ENCODE data around the gene IFNL1. TPM values are rescaled to one million over a fixed set of nuclear protein-coding genes. Genes with fewer than 3 reads are reported as not detected.
A peak's percentile ranks its signal among the peaks of the same experiment; 100 is the strongest.
"Not testable (repeated sequence)": the region's sequence is repeated elsewhere in the genome, so short reads cannot be mapped to it uniquely, and the experiment has no call there.

IFNL1 gene
- total RNA-seq, 2 donors from 2014 or later = not detected

- ATAC-seq = no peak
These were observed 8.7 kb downstream of the IFNL1 start for GRCh38 chr19:39304701-39305571.

DNA sequence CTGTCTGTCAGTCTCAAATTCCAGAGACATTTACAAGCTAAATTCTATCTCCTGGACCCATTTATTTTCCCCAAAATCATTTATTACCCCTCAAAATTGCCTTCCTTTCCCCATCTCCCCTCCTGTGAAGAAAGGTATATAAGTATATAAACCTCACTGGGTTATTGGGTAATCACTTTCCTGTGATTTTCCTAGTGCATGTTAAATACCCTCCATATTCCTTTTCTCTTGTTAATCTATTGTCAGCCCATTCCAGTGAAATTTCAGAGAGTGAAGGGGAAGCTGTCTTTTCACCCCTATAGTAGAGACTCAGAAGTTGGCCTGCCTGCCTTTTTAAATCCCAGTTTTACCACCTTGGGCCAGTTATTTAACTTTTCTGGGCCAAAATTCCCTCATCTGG, 9.9 kb downstream of the IFNL1 start:
- no peak for DNase-seq
- ATAC-seq = no peak
- intact Hi-C loops (cut with DNase I) = no loop called here

More at GRCh38 chr19:39304701-39305571, 8.7 kb downstream of the IFNL1 start:
- no peak for DNase-seq
- intact Hi-C loops (cut with DNase I) = no loop called here

GRCh38 chr19:39307046-39307821, 11.0 kb downstream of the IFNL1 start:
- ATAC-seq (peak; percentile 41 to 86), DNase-seq (peak; percentile 47)
- intact Hi-C loops (cut with DNase I) = no loop called here

DNA sequence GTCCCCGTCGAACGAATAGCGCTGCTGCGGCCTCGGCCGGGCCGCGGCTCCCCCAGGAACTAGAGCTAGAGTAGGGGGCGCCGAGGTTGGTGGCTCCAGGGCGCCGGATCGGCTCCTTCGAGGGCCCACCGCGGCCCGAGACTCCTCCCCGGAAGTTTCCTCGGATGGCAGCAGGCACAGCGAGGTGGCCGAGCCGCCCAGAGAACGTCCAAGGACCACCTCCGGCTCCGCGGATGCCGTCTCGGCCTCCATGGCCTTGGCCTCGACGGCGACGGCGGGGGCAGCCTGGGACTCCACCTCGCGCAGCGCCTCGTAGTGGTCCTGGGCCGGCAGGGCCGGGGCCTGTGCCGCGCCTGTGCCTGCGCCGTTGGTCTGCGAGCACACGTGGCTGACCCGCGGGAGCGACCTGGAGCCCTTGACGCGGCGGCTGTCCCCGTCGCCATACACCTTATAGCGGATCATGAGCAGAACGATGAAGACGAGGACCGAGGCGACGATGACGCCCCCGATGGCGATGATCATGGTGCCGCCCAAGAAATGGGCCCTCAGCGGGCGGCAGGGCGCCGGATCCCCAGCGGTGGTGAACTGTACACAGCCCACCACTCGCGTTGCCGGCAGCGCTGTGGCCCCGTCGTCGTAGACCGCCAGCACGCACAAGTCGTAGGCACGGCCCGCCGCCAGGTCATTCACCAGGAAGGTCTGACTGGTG, 11.8 kb downstream of the IFNL1 start:
- intact Hi-C loops (cut with DNase I) = no loop called here
- no peak for DNase-seq
- ATAC-seq = peak in 1 of 2 donors; percentile 16

DNA sequence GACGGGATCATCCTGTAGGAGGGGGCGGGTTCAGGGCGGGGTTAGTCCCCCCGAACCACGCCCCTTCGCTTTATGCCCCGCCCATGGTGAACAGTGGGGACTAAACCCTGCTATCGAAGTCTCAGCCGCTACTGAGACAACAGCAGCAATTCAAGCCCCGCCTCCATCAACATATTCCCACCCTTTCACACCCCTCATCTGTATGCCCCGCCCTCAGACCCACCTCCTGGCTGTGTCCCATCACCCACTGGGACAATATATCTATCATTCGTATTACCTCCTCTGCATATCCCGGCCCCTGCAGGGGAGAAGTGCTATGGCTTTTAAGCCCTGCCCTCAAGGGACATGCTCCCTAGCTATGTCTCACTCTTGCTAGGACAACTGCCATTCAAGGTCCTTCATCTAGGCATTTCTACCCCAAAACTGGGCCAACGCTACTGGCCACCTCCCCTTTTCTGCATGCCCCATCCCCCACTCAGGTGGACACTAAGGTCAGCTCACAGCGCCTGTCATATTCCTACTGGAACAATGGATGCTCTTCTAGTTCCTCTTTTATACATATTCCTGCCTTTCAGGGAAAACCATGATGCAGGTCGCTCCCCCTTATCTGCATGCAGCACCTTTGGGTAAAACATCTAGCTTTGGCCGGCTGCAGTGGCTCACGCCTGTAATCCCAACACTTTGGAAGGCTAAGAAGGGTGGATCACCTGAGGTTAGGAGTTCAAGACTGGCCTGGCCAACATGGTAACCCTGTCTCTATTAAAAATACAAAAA, 12.5 kb downstream of the IFNL1 start:
- DNase-seq (no peak), ATAC-seq (peak in 1 of 2 donors; percentile 12)
- intact Hi-C loops (cut with DNase I) = no loop called here

DNA sequence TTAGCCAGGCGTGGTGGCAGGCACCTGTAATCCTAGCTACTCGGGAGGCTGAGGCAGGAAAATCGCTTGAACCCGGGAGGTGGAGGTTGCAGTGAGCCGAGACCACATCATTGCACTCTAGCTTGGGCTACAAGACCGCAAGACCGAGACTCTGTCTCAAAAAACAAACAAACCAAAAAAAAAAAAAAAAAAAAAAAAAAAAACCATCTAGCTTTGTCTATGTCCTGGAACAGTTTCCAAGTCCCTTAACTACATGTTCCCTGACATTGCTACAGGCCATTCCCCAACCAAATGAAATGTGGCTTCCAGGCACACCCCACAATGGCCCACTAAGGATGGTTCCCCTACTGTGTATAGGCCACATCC, 13.1 kb downstream of the IFNL1 start:
- intact Hi-C loops (cut with DNase I); DNase-seq; ATAC-seq: not testable (repeated sequence)

GRCh38 chr19:39310558-39311311, 14.5 kb downstream of the IFNL1 start:
- ATAC-seq (no peak), DNase-seq (no peak)
- intact Hi-C loops (cut with DNase I) = no loop called here

DNA sequence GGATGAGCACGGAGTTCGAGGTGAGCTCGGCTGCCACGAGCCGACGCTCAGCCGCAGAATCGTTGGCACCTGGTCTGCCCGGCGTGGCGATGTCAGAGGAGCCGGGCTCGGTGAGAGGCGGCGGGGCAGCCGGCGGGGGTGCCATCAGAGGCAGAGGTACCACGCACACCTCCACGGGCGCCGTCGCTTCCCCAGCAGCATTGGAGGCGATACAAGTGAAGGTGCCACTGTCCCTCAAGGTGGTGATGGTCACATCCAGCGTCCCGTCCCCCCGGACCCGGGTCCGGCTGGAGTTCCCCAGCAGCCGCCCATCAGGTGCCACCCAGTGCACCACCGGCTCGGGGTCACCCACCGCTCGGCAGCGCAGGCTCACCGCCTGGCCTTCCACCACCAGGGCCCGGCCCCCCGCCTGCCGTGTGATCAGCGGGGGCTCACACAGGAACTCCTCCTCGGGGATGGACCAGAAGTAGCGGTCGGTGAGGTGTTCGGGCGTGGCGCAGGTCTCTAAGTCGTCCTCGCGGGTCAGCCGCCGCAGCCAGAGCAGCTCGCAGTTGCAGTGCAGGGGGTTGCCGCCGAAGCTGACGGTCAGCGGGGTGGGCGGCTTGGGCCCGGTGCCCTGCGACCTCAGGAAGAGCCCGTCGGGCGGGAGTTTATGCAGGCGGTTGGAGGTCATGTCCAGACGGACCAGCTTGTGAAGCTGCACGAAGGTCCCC, 18.0 kb downstream of the IFNL1 start:
- intact Hi-C loops (cut with DNase I) = no loop called here
- no peak for DNase-seq

GRCh38 chr19:39315933-39316332, 19.7 kb downstream of the IFNL1 start:
- ATAC-seq (no peak), DNase-seq (no peak)
- intact Hi-C loops (cut with DNase I) = no loop called here

More for the DNA sequence above, 18.0 kb downstream of the IFNL1 start:
- no peak for ATAC-seq

DNA sequence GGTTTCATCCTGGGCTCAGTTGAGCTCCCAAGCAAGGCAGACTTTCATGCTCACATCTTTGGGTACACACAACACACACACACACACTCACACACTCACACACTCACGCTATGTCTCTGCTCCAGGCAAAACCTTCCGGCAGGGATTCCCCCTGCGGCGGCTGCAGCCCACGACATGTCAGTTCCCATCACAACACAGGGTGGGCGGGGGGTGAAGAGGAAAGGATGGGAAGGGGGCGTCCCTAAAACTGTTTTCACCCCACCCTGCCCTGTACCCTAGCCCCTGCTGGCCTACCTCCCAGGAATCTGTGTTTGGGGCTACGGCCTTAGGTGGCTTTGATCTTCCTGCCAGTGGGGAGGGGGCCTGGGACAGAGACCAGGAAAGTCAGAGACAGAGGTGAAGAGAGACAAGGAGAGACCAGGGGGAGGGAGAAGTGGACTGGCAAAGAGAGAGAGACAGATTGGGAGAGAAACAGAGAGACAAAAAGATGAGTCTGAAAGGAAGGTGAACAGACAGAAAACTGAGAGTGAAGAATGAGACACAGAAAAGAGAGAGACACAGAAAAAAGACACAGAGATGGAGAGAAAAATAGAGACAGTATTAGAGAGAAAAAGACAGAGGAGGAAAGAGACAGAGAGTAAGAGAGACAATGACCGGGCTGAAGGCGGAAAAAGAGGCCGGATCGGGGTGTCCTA, 20.6 kb downstream of the IFNL1 start:
- intact Hi-C loops (cut with DNase I) = no loop called here
- ATAC-seq (no peak), DNase-seq (no peak)

DNA sequence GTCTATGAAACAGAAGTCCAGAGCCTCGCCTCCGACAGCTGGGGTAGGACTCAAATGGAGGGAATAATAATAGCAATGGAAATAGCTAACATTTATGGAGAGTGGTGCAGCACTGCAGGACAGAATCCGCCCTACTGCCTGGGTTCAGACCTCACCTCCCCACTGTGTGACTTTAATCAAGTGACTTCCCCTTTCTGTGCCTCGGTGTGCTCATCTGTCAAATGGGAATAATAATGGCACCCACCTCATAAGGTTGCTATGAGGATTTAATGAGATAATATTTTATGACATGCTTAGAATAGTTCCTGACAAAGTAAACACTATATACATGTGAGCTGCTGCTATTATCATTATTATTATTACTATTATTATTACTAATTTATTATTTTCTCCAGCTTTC, 21.3 kb downstream of the IFNL1 start:
- DNase-seq = no peak
- no peak for ATAC-seq
- intact Hi-C loops (cut with DNase I) = no loop called here

- ATAC-seq (no peak), DNase-seq (no peak)
- intact Hi-C loops (cut with DNase I) = no loop called here
These were observed 21.9 kb downstream of the IFNL1 start for GRCh38 chr19:39318071-39318470.

GRCh38 chr19:39318690-39319089, 22.5 kb downstream of the IFNL1 start:
- ATAC-seq = no peak

GRCh38 chr19:39319098-39319891, 23.1 kb downstream of the IFNL1 start:
- DNase-seq (no peak), ATAC-seq (no peak)
- intact Hi-C loops (cut with DNase I) = no loop called here

More at GRCh38 chr19:39318690-39319089, 22.5 kb downstream of the IFNL1 start:
- no peak for DNase-seq
- intact Hi-C loops (cut with DNase I) = no loop called here

- DNase-seq = no peak
- no peak for ATAC-seq
- intact Hi-C loops (cut with DNase I) = loop anchor here (5.0 to 10.0 kb wide), 2 partner anchors 125 to 208 kb away; partner anchors contain the start of gene NCCRP1 (in 1 of the 2)
These were observed 23.7 kb downstream of the IFNL1 start for GRCh38 chr19:39319892-39320248.

Measured in left cardiac atrium (tissue), 4 donors.